PC-9 (cell line): ENCODE measurements around the gene F2RL1. TPM values are rescaled to one million over a fixed set of nuclear protein-coding genes. Genes with fewer than 3 reads are reported as not detected.
"Not testable (repeated sequence)": the region's sequence is repeated elsewhere in the genome, so short reads cannot be mapped to it uniquely, and the experiment has no call there.

Experiments used
- BruUV-seq: library from RNA; stranded (reverse); fragments of 400-500 nt; replicated peaks from 2 replicates; lab custom pipeline; 2021; lab: Mats Ljungman, UMichigan
- CTCF ChIA-PET: fragments of 300-600 bp; sonication (Branson Sonifier 250); formaldehyde crosslinking; loops from one replicate; lab custom pipeline; 2022; ENCODE audit warnings: antibody characterized with exemption; lab: Charles Lee
- POLR2A ChIA-PET: fragments of 300-600 bp; sonication (Branson Sonifier 250); formaldehyde crosslinking; loops from one replicate; lab custom pipeline; 2022; ENCODE audit warnings: antibody characterized with exemption; ENCODE audit not compliant: unreplicated experiment; lab: Charles Lee
- DNase-seq, 2 experiments: peaks; one replicate each; pipeline versions ENCODE4 v3.0.0 to v3.0.0-alpha.2; 2015 to 2022; ENCODE audit warnings: mixed read lengths in 1 of 2
- H2AFZ ChIP-seq: fragments of 200-600 bp; sonication (generic); 2 replicates; pipeline ENCODE4 v1.8.1; 2017; ENCODE audit warnings: antibody characterized with exemption
- H3F3A ChIP-seq: fragments of 200-600 bp; sonication (generic); 2 replicates; pipeline ENCODE4 v1.8.1; 2017; ENCODE audit warnings: antibody characterized with exemption, mild to moderate bottlenecking, low read depth; ENCODE audit not compliant: insufficient read depth
- H3K27ac ChIP-seq: fragments of 200-600 bp; sonication (generic); 2 replicates; pipeline ENCODE4 v1.6.1; 2016; ENCODE audit warnings: mixed run types
- H3K27me3 ChIP-seq: fragments of 200-600 bp; sonication (generic); 2 replicates; pipeline ENCODE4 v1.6.1; 2016; ENCODE audit warnings: low read depth, mixed run types; ENCODE audit not compliant: insufficient read depth
- H3K36me3 ChIP-seq: fragments of 200-600 bp; sonication (generic); 2 replicates; pipeline ENCODE4 v1.6.1; 2016; ENCODE audit warnings: low read depth, mixed run types
- H3K4me1 ChIP-seq: fragments of 200-600 bp; sonication (generic); replicated peaks from 2 replicates; pipeline ENCODE4 v1.6.1; 2016; ENCODE audit warnings: mixed run types; ENCODE audit not compliant: insufficient read depth
- H3K4me2 ChIP-seq: fragments of 200-600 bp; sonication (generic); 2 replicates; pipeline ENCODE4 v1.6.1; 2017; ENCODE audit warnings: mixed run types
- H3K4me3 ChIP-seq: fragments of 200-600 bp; sonication (generic); 2 replicates; pipeline ENCODE4 v1.6.1; 2016; ENCODE audit warnings: mixed run types
- H3K79me2 ChIP-seq: fragments of 200-600 bp; sonication (generic); 2 replicates; pipeline ENCODE4 v1.6.1; 2017; ENCODE audit warnings: low read depth, mixed run types
- H3K9me2 ChIP-seq: fragments of 200-600 bp; sonication (generic); 2 replicates; pipeline ENCODE4 v1.8.1; 2017; ENCODE audit warnings: mild to moderate bottlenecking; ENCODE audit not compliant: insufficient read depth
- H3K9me3 ChIP-seq: fragments of 200-600 bp; sonication (generic); 2 replicates; pipeline ENCODE4 v1.8.1; 2016; ENCODE audit warnings: low read depth; ENCODE audit not compliant: insufficient read depth
- H4K20me1 ChIP-seq: fragments of 200-600 bp; sonication (generic); 2 replicates; pipeline ENCODE4 v1.8.1; 2017; ENCODE audit not compliant: insufficient read depth
- EZH2 ChIP-seq: fragments of 200-600 bp; sonication (generic); IDR thresholded peaks from 2 replicates; pipeline ENCODE4 v1.8.0; 2017; ENCODE audit warnings: antibody characterized with exemption, low read depth
- intact Hi-C: fragments of 100-400 bp; cut with micrococcal nuclease; formaldehyde crosslinking; loops from one replicate; pipeline ENCODE4 v1.10.0; 2022; ENCODE audit not compliant: unreplicated experiment
- total RNA-seq: library from RNA; stranded (reverse); gene quantifications from 2 replicates; pipeline ENCODE4 v1.2.3, GENCODE V29; 2021
- TF ChIP-seq, protein P1 (sequence below): fragments of 200-600 bp; sonication (generic); conservative IDR thresholded peaks from 2 replicates; pipeline ENCODE4 v1.6.1; 2017; ENCODE audit warnings: mixed run types, antibody characterized with exemption, mild to moderate bottlenecking, moderate library complexity

The F2RL1 gene
- total RNA-seq, 1 experiment from 2014 or later: 34.5 TPM

GRCh38 chr5:76821136-76821535 lies 2.3 kb downstream of the F2RL1 start:
- TF ChIP-seq EZH2: no peak
- TF ChIP-seq, protein P1, sequence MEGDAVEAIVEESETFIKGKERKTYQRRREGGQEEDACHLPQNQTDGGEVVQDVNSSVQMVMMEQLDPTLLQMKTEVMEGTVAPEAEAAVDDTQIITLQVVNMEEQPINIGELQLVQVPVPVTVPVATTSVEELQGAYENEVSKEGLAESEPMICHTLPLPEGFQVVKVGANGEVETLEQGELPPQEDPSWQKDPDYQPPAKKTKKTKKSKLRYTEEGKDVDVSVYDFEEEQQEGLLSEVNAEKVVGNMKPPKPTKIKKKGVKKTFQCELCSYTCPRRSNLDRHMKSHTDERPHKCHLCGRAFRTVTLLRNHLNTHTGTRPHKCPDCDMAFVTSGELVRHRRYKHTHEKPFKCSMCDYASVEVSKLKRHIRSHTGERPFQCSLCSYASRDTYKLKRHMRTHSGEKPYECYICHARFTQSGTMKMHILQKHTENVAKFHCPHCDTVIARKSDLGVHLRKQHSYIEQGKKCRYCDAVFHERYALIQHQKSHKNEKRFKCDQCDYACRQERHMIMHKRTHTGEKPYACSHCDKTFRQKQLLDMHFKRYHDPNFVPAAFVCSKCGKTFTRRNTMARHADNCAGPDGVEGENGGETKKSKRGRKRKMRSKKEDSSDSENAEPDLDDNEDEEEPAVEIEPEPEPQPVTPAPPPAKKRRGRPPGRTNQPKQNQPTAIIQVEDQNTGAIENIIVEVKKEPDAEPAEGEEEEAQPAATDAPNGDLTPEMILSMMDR: no peak
- no TSS peak for BruUV-seq
- peak overlapping the region; percentile 91; the same call in 1 of the 2 replicates for H3K27ac ChIP-seq
- H2AFZ ChIP-seq: no peak overlapping the region
- peaks cover 16% of the 10 kb centered on the region for H3F3A ChIP-seq
- POLR2A ChIA-PET: no interaction called here
- intact Hi-C loops: loop anchor here (2.0 kb wide), 1 partner anchor 18 kb away; no protein-coding TSS in a partner anchor
- H3K27me3 ChIP-seq: no peaks in the 10 kb centered on the region
- H3K9me2 ChIP-seq: no peaks in the 10 kb centered on the region
- peaks cover 64% of the 10 kb centered on the region for H3K4me1 ChIP-seq
- H4K20me1 ChIP-seq: peaks cover 27% of the 10 kb centered on the region
- peak overlapping the region; percentile 95 for H3K4me3 ChIP-seq
- H3K4me2 ChIP-seq: peak overlapping the region; percentile 87
- no peak for DNase-seq
- 0 out of 2 replicates have a peak, but pooled peaks cover 4% of the 10 kb centered on the region for H3K36me3 ChIP-seq
- H3K9me3 ChIP-seq: no peaks in the 10 kb centered on the region
- CTCF ChIA-PET: no interaction called here
- H3K79me2 ChIP-seq: peaks cover 72% of the 10 kb centered on the region

DNA sequence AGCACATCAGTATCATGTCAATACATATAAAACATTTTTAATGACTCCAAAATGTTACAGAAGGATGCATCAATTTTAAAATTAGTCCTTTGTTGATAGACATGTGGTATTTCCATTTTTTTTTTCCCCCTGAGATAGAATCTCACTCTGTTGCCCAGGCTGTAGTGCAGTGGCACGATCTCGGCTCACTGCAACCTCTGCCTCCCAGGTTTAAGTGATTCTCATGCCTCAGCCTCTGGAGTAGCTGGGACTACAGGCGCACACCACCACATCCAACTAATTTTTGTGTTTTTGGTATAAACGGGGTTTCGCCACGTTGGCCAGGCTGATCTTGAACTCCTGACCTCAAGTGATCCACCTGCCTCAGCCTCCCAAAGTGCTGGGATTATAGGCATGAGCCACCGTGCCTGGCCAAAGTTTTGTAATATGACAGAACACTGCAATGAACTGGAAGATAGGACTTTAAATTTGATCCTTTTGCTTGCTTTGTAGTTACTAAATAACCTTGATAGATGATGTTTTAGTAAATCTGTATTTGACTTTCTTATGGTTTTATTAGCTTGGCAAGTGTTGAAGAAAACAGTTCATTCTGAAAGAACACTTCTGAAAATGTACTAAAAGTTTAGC lies 3.4 kb downstream of the F2RL1 start:
- ChIA-PET POLR2A (interaction anchor here (0.6 kb wide), 1 partner anchor 27 kb away, joined by 6 read pairs; no protein-coding TSS in a partner anchor), CTCF (interaction anchor here (0.7 kb wide), 1 partner anchor 25 kb away, joined by 9 read pairs; no protein-coding TSS in a partner anchor)
- DNase-seq, H3K9me3 ChIP-seq, H3K27me3 ChIP-seq, H2AFZ ChIP-seq, H3K9me2 ChIP-seq, H3F3A ChIP-seq, H3K27ac ChIP-seq, H3K36me3 ChIP-seq, intact Hi-C loops, BruUV-seq: not testable (repeated sequence)
- H4K20me1 ChIP-seq: peaks cover 35% of the 10 kb centered on the region
- peaks cover 82% of the 10 kb centered on the region for H3K79me2 ChIP-seq
- peaks cover 61% of the 10 kb centered on the region for H3K4me1 ChIP-seq
- H3K4me2 ChIP-seq: peak overlapping the region; percentile 87; the same call in 1 of the 2 replicates
- peak overlapping the region; percentile 95; the same call in 1 of the 2 replicates for H3K4me3 ChIP-seq

DNA sequence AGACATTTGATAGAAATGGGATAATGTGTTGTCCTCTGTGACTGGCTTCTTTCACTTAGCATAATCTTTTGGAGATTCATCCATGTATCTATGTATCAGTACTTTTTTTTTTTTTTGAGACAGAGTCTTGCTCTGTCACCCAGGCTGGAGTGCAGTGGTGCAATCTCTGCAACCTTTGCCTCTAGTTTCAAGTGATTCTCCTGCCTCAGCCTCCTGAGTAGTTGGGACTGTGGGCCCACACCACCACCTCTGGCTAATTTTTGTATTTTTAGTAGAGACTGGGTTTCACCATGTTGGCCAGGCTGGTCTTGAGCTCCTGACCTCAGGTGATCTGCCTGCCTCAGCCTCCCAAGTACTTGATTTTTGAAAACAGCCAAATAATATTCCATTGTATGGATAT lies 7.6 kb downstream of the F2RL1 start:
- H3K36me3 ChIP-seq, H3K9me2 ChIP-seq, H2AFZ ChIP-seq, H3K27me3 ChIP-seq, intact Hi-C loops, BruUV-seq, H3K4me3 ChIP-seq, DNase-seq, H3K9me3 ChIP-seq, POLR2A ChIA-PET: not testable (repeated sequence)
- Histone ChIP-seq H4K20me1 (peaks cover 48% of the 10 kb centered on the region), H3K79me2 (peaks cover 97% of the 10 kb centered on the region), H3K4me2 (peak overlapping the region; percentile 39; the same call in 1 of the 2 replicates), H3K4me1 (peaks cover 40% of the 10 kb centered on the region), H3K27ac (peak overlapping the region; percentile 14; the same call in 1 of the 2 replicates), H3F3A (peaks cover 16% of the 10 kb centered on the region; the same call in 1 of the 2 replicates)
- CTCF ChIA-PET: interaction anchor here (0.6 kb wide), 1 partner anchor 38 kb away, joined by 6 read pairs; no protein-coding TSS in a partner anchor

DNA sequence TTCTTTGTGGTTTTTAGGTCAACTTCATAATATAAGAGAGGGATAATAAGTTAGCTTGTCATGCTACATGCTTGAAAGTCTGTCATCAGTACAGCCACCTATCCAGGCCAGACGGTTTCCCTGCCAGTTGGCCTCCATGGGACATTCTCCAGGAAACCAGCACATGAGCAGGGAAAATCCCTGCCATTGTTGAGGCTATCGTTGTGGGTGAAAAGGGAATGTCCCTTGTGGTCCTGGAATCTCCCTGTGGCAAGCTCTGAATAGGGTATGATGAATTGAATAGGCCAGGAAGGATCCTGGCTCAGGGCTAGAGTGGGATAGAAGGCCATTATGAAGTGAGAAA lies 12.3 kb downstream of the F2RL1 start:
- Histone ChIP-seq H3K4me1 (peaks cover 18% of the 10 kb centered on the region), H4K20me1 (peaks cover 40% of the 10 kb centered on the region), H3K36me3 (peaks cover 41% of the 10 kb centered on the region), H3K4me2 (no peak overlapping the region), H3K27ac (no peak overlapping the region), H3K27me3 (no peaks in the 10 kb centered on the region), H2AFZ (no peak overlapping the region), H3K4me3 (no peak overlapping the region), H3K9me3 (no peaks in the 10 kb centered on the region), H3K9me2 (no peaks in the 10 kb centered on the region; the same call in 1 of the 2 replicates), H3K79me2 (peaks cover 89% of the 10 kb centered on the region), H3F3A (peaks cover 18% of the 10 kb centered on the region)
- POLR2A ChIA-PET: interaction anchor here (0.7 kb wide), 1 partner anchor 185 kb away, joined by 3 read pairs; no protein-coding TSS in a partner anchor
- no TSS peak for BruUV-seq
- TF ChIP-seq EZH2: no peak
- TF ChIP-seq, protein P1: no peak
- intact Hi-C loops: no loop called here
- peak in 1 of 2 experiments; percentile 46 for DNase-seq
- CTCF ChIA-PET: interaction anchor here (0.6 to 0.8 kb wide), 2 partner anchors 12 to 1988 kb away, joined by 3 read pairs; no protein-coding TSS in a partner anchor
